H1 (cell line): ENCODE results near the gene AKR1C2.

ENCODE experiments used
- CHD2 ChIP-seq: IDR thresholded peaks from 2 replicates; pipeline ENCODE4 v1.6.1; 2012; ENCODE audit warnings: low read length, improper control_type of control experiment
- EP300 ChIP-seq, 2 experiments: IDR thresholded peaks; 1 replicate in 1 of 2; 2 replicates in 1 of 2; pipeline ENCODE4 v1.6.1; 2011 to 2012; ENCODE audit warnings: low read depth in 2 of 2, low read length in 2 of 2, mild to moderate bottlenecking in 2 of 2, borderline replicate concordance in 1 of 2, inconsistent platforms in 1 of 2, moderate library complexity in 1 of 2
- EZH2 ChIP-seq: fragments of 200-600 bp; sonication (generic); IDR thresholded peaks from 2 replicates; pipeline ENCODE4 v1.7.1; 2012; ENCODE audit warnings: low read depth, mild to moderate bottlenecking, moderate library complexity, low read length, inconsistent platforms; ENCODE audit not compliant: severe bottlenecking
- POLR2A ChIP-seq, 2 experiments: IDR thresholded peaks; 1 replicate in 1 of 2; 2 replicates in 1 of 2; pipeline ENCODE4 v1.6.1; 2011; ENCODE audit warnings: low read depth in 2 of 2, low read length in 2 of 2, mild to moderate bottlenecking in 2 of 2; ENCODE audit errors: control extremely low read depth in 1 of 2
- POLR2AphosphoS5 ChIP-seq: IDR thresholded peaks from 2 replicates; pipeline ENCODE4 v1.6.1; 2011; ENCODE audit warnings: low read depth, low read length
- SIN3A ChIP-seq, 2 experiments: IDR thresholded peaks in 1 of 2; conservative IDR thresholded peaks in 1 of 2; 2 replicates each; pipeline ENCODE4 v1.6.1; 2011 to 2012; ENCODE audit warnings: low read length in 2 of 2, improper control_type of control experiment in 1 of 2, low read depth in 1 of 2, mild to moderate bottlenecking in 1 of 2
- TAF1 ChIP-seq: IDR thresholded peaks from 2 replicates; pipeline ENCODE4 v1.6.1; 2011; ENCODE audit warnings: mild to moderate bottlenecking, low read depth, low read length
- TF ChIP-seq, protein P1 (sequence below), 3 experiments: IDR thresholded peaks; 1 replicate in 2 of 3; 2 replicates in 1 of 3; pipeline versions ENCODE4 v1.5.1 to v1.6.1; 2011; ENCODE audit warnings: low read length in 3 of 3, mild to moderate bottlenecking in 3 of 3, inconsistent platforms in 2 of 3, low read depth in 1 of 3, moderate library complexity in 1 of 3; ENCODE audit not compliant: insufficient read depth in 1 of 3; ENCODE audit errors: control extremely low read depth in 1 of 3
- TF ChIP-seq, protein P2 (sequence below): IDR thresholded peaks from 2 replicates; pipeline ENCODE4 v1.6.1; 2012; ENCODE audit warnings: inconsistent platforms
- TF ChIP-seq, protein P3 (sequence below): IDR thresholded peaks from 2 replicates; pipeline ENCODE4 v1.6.1; 2012; ENCODE audit warnings: inconsistent platforms

DNA sequence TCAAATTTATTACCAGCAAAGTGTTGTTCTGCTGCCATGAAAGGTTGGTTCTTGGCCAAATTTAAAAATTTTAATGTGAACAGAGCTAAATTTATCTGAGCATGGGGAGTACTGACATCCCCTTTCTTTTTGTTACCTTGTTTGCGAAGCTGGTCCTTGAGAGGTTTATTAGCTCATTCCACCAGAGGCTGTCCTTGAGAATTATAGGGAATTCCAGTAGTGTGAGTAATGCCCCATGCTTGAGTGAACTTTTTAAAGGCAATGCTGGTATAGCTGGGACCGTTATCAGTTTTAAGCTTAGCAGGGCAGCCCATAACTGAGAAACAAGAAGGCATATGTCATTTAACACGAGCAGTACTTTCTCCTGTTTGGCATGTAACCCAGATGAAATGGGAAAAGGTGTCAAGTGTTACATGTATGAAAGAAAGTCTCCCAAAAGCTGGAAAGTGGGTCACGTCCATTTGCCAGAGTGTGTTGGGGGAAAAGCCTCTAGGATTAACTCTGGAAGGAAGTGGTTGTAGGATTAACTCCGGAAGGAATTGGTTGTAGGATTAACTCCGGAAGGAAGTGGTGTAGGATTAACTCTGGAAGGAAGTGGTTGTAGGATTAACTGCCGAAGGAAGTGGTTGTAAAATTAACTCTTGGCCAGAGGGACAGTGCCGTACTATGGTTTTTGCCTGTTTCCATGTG, 37.3 kb upstream of the AKR1C2 start:
- TF ChIP-seq, protein P1, sequence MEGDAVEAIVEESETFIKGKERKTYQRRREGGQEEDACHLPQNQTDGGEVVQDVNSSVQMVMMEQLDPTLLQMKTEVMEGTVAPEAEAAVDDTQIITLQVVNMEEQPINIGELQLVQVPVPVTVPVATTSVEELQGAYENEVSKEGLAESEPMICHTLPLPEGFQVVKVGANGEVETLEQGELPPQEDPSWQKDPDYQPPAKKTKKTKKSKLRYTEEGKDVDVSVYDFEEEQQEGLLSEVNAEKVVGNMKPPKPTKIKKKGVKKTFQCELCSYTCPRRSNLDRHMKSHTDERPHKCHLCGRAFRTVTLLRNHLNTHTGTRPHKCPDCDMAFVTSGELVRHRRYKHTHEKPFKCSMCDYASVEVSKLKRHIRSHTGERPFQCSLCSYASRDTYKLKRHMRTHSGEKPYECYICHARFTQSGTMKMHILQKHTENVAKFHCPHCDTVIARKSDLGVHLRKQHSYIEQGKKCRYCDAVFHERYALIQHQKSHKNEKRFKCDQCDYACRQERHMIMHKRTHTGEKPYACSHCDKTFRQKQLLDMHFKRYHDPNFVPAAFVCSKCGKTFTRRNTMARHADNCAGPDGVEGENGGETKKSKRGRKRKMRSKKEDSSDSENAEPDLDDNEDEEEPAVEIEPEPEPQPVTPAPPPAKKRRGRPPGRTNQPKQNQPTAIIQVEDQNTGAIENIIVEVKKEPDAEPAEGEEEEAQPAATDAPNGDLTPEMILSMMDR (IDR thresholded peaks at IDR 0.05; ENCODE audit: control extremely low read depth in 1 of 3, insufficient read depth in 1 of 3, low read depth in 1 of 3, low read length in 3 of 3): no peak
- TF ChIP-seq EP300 (IDR thresholded peaks at IDR 0.05; ENCODE audit: borderline replicate concordance in 1 of 2, low read depth in 2 of 2, low read length in 2 of 2) (no peak), TAF1 (no peak), EZH2 (no peak), POLR2AphosphoS5 (no peak), SIN3A (conservative IDR thresholded peaks at IDR 0.05 in 1 of 2, IDR thresholded peaks at IDR 0.05 in 1 of 2; ENCODE audit: low read depth in 1 of 2, low read length in 2 of 2) (no peak), POLR2A (IDR thresholded peaks at IDR 0.05; ENCODE audit: control extremely low read depth in 1 of 2, low read depth in 2 of 2, low read length in 2 of 2) (no peak), CHD2 (no peak)
- TF ChIP-seq, protein P2, sequence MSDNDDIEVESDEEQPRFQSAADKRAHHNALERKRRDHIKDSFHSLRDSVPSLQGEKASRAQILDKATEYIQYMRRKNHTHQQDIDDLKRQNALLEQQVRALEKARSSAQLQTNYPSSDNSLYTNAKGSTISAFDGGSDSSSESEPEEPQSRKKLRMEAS: no peak
- TF ChIP-seq, protein P3, sequence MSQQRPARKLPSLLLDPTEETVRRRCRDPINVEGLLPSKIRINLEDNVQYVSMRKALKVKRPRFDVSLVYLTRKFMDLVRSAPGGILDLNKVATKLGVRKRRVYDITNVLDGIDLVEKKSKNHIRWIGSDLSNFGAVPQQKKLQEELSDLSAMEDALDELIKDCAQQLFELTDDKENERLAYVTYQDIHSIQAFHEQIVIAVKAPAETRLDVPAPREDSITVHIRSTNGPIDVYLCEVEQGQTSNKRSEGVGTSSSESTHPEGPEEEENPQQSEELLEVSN: no peak
